ENCODE measurements around the gene LMO7.

- TF ChIP-seq CTCF (IDR thresholded peaks at IDR 0.05; ENCODE audit: low read length) (no peak), EZH2 (IDR thresholded peaks at IDR 0.05; ENCODE audit: borderline replicate concordance, low read length) (no peak)
These were observed 224.8 kb downstream of the LMO7 start for GRCh38 chr13:75860935-75861334.
